NCI-H2196 (cell line): ENCODE data around the gene SCN10A.

ENCODE experiments used
- DNase-seq: peaks from one replicate; lab custom pipeline; 2025; ENCODE audit not compliant: unreplicated experiment; lab: John Stamatoyannopoulos, UW

Gene SCN10A

DNA sequence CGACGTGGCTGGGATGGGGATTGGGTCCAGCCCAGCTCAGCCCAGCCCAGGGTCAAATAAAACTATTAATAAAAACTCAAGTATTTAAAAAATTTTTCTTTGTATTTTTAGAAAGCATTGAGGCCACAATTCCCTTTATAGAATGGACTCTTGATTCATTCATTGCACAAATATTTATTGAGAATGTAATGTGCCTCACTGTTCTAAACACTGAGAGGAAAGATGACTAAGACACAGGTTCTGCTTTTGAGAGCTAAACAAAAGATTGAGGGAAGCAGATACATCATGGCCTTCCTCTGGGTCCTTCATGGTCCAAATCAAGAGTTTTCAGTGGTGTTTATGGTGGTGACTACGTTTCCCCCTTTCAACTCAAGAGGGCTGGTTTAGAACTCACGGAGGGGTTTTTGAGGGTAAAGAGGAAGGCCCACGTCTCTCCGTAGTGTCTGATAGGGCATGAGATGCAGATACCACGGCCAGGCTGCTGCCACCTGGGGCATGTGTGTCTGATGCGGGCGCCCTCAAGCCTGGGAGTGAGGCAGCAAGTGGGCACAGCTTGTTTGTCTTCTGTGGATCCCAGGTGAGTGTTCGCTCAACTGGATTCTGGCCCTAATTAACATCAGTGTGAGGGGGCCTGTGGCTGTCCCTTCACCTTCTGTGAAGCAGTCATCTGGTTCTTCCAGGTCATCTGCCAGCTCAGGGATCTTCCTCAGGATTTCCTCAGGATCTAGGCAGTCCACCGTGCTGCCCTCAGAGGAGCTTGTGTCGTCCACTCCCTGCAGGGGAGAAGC, 93.0 kb downstream of the SCN10A start:
- DNase-seq, result no peak

DNA sequence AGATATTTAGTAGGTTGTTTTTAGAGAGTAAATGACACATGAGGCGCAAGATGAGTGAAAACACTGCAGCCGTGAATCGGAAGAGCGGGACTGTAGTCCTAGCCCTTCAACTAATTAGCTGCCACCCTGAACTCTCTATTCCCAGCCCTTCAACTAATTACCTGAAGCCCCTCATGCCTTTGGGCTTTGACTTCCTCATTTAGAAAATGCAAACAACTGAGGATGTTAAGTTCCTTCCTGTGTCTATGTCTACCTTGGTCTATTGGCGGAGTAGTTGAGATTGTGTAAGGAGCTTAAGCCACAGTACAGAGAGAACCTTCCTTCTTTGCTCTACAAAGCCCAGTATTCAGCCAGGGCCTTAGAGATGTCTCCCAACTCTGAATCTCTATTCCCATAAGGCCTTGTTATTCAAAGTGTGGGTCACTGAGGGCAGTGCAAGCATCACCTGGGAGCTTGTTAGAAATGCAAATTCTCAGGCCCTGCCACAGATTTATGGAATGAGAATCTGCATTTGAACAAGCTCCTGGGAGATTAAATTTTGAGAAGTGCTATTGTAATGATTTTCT, 94.7 kb downstream of the SCN10A start:
- no peak for DNase-seq

DNA sequence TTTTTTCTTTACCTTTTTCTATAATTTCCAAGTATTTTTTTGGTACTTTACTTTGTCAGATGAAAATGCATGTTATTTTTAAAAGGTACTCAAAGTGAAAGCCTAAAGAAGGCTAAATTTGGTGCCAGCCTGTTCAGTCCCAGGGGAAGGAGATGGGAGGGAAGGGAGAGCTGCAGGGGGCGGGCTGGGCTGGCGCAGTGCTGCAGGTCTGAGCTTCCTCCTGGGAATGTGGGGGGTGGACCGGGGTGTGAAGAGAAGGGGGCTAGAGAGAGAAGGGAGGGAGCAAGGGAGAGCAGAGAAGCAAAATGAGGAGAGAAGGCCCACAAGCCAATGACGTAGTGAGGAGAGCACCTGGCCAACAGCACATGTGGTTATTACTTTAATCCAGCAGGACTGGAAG, 95.6 kb downstream of the SCN10A start:
- DNase-seq, result no peak

- no peak for DNase-seq
Measured at GRCh38 chr3:38717355-38718240, 98.4 kb downstream of the SCN10A start.

- no peak for DNase-seq
Measured at GRCh38 chr3:38713121-38713520, 102.9 kb downstream of the SCN10A start.

- no peak for DNase-seq
Measured at GRCh38 chr3:38711321-38711720, 104.7 kb downstream of the SCN10A start.

GRCh38 chr3:38707730-38708129, 108.3 kb downstream of the SCN10A start:
- DNase-seq, result no peak

- no peak for DNase-seq
Measured at GRCh38 chr3:38706961-38707360, 109.1 kb downstream of the SCN10A start.

DNA sequence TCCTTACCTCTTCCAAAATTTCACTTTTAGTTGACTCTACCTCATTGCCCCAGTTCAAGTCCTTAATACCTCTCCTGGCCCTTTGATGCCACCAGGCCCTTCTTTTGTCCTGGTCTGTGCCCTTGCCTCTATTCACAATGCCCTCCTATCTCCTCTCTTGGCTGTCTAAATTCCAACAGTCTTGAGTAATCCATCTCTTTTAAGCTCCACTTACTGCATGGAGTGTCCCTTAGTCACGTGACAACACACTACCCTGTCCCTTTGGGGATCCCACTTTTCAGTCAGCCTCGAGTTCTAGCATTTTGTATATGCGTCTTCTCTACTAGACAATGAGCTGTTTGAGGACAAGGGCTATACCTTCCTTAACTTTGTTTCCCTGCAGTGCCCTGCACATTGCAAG, 113.8 kb downstream of the SCN10A start:
- no peak for DNase-seq

DNA sequence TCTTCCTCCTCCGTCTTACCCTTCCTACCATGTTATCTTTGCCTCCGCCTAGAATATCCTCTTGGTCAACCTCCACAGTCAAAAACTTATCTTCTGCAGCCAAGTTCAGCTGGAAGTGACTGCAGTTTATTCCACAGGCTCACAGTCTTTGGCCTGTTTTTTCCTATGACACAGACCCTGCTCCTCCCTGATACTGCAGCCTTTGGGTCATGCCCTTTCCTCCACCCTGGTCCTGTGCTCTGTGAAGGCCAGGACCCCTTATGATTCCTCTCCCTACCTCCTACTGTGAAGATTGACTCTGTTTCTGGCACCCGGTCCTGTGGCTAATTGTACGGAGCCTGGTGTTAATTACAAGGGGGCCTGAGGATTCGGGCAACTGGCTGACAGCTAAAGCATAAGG, 117.3 kb downstream of the SCN10A start:
- no peak for DNase-seq

GRCh38 chr3:38698061-38698460, 118.0 kb downstream of the SCN10A start:
- no peak for DNase-seq

DNA sequence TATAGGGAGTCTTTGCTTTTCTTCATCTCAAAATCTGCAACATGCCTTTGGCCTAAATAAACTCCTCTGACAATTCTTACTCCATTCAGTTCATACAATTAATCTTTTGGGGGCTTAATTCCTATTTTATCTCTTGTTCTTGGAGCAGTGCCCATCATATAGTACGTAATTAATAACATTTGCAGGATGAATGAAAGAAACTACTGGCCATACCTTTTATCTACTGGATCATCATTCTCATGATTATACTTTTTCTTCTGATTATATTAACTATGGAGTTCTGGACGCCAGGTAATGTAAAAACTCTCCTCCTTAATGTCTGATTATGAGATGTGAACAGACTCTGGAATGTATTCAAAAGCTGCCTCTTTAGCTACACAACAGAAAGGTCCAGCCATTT, 120.0 kb downstream of the SCN10A start:
- DNase-seq, result no peak

DNA sequence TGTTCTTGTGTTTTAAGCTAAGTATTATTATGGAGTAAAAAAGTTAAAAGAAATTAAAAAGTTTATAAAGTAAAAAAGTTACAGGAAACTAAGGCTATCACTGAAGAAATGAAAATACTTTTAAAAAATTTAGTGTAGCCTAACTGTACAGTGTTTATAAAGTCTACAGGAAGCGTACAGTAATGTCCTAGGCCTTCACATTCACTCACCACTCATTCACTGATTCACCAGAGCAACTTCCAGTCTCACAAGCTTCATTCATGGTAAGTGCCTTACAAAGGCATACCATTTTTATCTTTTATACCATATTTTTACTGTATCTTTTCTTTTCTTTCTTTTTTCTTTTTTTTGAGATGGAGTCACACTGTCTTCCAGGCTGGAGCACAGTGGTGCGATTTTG, 125.8 kb downstream of the SCN10A start:
- DNase-seq, result no peak

DNA sequence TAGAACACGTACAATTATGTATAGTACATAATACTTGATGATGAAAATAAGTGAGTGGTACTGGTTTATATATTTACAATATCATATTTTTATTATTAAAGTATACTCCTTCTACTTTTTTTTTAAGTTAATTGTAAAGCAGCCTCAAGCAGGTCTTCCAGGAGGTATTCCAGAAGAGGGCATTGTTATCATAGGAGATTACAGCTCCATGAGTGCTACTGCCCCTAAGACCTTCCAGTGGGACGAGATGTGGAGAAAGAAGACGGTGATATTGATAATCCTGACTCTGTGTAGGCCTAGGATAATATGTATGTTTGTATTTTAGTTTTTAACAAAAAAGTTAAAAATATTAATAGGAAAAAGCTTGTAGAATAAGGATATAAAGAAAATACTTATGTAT, 126.2 kb downstream of the SCN10A start:
- DNase-seq, result no peak

- DNase-seq, result no peak
Measured at GRCh38 chr3:38689346-38689745, 126.7 kb downstream of the SCN10A start.

DNA sequence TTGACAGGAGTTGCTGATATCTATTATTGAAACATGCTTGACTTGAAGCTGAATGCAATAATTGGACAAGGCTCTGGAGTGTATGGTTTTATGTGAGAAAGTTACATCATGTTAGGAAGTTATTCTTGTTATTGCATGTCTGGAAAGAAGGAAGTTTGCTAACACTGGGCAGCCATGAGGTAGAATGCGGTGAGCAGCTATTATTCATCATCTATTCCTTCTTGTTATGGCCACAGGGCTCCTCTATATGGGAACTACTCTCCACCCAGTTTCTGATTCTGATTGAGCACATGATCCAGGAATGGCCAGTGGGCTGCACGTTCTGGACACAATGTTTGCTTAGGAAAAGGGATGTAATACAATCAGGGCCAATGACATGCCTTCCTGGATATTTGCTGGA, 128.7 kb downstream of the SCN10A start:
- no peak for DNase-seq

DNA sequence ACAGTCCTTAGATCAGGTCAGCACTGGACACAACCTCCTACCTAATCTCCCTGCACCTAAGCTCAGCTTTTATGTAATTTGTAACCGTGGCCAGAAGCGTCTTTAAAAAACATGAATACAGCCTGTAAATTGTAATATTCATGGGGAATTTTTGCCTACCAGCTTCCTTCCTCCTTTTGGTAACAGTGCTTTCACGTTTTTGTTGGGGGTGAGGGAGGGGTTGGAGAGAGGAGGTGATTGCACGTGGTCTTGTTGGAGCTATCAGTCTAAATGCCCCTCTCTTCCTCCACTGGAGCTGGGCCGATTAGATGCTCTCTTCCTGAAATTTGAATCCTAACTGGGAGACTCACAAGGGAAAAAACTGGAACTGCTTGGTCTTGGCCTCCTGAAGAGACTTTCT, 131.5 kb downstream of the SCN10A start:
- DNase-seq, result no peak

DNA sequence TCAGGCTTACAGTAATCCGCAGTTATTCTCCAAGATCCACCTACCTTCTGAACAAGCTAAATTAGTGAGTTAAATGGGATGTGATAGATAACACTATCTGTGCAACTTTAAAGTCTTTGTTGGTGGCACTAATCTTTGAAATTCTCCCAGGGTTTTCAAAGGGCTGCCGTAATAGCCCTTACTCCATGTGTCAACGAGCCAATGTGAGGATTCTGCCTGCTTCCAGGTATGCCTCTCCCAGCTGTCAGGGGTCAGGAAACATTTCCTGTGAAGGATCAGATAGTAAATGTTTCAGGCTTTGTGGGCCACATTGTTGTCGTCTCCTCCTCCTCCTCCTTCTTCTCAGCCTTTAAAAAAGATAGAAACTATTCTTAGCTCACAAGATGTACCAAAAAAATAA, 146.3 kb downstream of the SCN10A start:
- no peak for DNase-seq

- no peak for DNase-seq
Measured at GRCh38 chr3:38662544-38662943, 153.5 kb downstream of the SCN10A start.

GRCh38 chr3:38658841-38659240, 157.2 kb downstream of the SCN10A start:
- no peak for DNase-seq

DNA sequence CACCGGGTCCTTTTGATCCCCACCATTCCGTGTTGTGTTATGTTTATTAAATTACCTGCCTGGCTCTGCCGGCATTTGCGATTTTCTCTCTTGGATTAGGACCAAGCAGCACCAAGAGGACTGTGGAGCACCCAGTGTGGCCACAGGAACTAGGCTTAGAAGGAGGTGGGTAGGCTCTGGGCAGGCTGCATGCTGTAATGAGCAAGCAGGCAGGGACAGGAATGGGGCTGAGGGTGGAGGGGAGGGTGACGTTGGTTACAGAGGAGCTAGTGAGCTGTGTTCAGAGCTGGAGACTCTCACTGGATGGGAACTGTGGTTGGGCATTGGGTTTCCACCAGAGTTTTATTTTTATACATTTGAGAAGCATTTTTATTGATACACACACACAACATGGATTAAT, 158.6 kb downstream of the SCN10A start:
- DNase-seq, result no peak

DNA sequence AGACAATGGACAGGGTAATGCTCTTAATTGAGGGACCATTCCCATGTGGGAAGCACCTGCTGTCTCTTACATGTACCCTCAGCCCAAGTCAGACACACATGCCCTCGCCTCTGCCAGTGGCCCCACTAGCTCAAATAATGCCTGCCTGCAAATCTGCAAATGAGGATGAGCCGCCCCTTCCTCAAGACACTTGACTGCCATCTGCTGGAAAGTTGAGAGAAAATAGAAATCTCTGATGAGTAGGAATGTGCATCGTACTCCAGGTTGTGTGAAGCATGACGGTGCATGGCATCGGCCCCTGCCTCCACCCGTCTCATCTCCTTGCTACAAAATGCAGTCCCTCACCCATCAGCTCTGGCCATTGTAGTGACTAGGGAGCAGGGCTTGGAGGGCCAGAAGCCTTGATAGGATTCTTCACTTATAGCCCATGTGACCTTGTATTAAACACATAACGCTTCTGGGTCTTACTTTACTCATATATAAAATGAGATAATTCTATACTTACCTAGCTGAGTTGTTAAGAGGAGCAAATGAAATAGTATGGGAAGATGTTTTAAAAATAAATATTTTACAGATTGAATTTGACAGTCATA, 160.2 kb downstream of the SCN10A start:
- DNase-seq, result peak; percentile 4
